GM18907 (cell line): ENCODE measurements around the gene ZSWIM1.
"Not testable (repeated sequence)": the region's sequence is repeated elsewhere in the genome, so short reads cannot be mapped to it uniquely, and the experiment has no call there.

ENCODE experiments used
- ATAC-seq: cut with Tn5 transposase; IDR thresholded peaks from one replicate; pipeline ENCODE4 v1.9.1; 2021; ENCODE audit warnings: mild to moderate bottlenecking, moderate library complexity; ENCODE audit not compliant: unreplicated experiment

ZSWIM1 gene

GRCh38 chr20:45887346-45887715 is 6.3 kb downstream of the ZSWIM1 start, which contains the start of gene SPATA25:
TSS of gene SPATA25 (minus strand) at chr20:45887622. CDS start at chr20:45887590, 32 bp downstream.
- no peak for ATAC-seq

- ATAC-seq = no peak
Measured at GRCh38 chr20:45888681-45889080, 7.7 kb downstream of the ZSWIM1 start.

- ATAC-seq = peak; percentile 17
Measured at GRCh38 chr20:45890077-45890984, 9.3 kb downstream of the ZSWIM1 start.

GRCh38 chr20:45890985-45891983 is 10.3 kb downstream of the ZSWIM1 start, which contains the start of the genes CTSA and NEURL2:
TSS of gene CTSA (plus strand) at chr20:45891335. CDS start at chr20:45891569, 234 bp downstream.
TSS of gene NEURL2 (minus strand) at chr20:45891208. CDS start at chr20:45890991, 217 bp downstream.
- peak; percentile 75 for ATAC-seq

- ATAC-seq = no peak
Measured at GRCh38 chr20:45892049-45892825, 11.2 kb downstream of the ZSWIM1 start.

GRCh38 chr20:45892828-45893500 is 11.9 kb downstream of the ZSWIM1 start:
- ATAC-seq = no peak

- no peak for ATAC-seq
Measured at GRCh38 chr20:45893831-45894230, 12.8 kb downstream of the ZSWIM1 start.

- ATAC-seq = no peak
Measured at GRCh38 chr20:45894797-45895196, 13.8 kb downstream of the ZSWIM1 start.

GRCh38 chr20:45896641-45897161 is 15.7 kb downstream of the ZSWIM1 start:
- no peak for ATAC-seq

GRCh38 chr20:45897289-45897688 is 16.3 kb downstream of the ZSWIM1 start:
- ATAC-seq = no peak

- no peak for ATAC-seq
Measured at GRCh38 chr20:45897692-45898091, 16.7 kb downstream of the ZSWIM1 start.

GRCh38 chr20:45898285-45898684 is 17.3 kb downstream of the ZSWIM1 start:
- no peak for ATAC-seq

- no peak for ATAC-seq
Measured at GRCh38 chr20:45899046-45899835, 18.2 kb downstream of the ZSWIM1 start.

GRCh38 chr20:45901332-45901731 is 20.3 kb downstream of the ZSWIM1 start:
- ATAC-seq = not testable (repeated sequence)

- ATAC-seq = no peak
Measured at GRCh38 chr20:45902199-45902701, 21.2 kb downstream of the ZSWIM1 start.

- no peak for ATAC-seq
Measured at GRCh38 chr20:45904583-45905504, 23.8 kb downstream of the ZSWIM1 start.

- ATAC-seq = no peak
Measured at GRCh38 chr20:45905505-45906079, 24.6 kb downstream of the ZSWIM1 start.
